ENCODE data around the gene DNAJB5.
"Not testable (repeated sequence)": the region's sequence is repeated elsewhere in the genome, so short reads cannot be mapped to it uniquely, and the experiment has no call there.

The DNAJB5 gene

GRCh38 chr9:34989003-34989945 is at the start of gene DNAJB5:
TSS of gene DNAJB5 (plus strand) at chr9:34989745. CDS start at chr9:34990631, 886 bp downstream.
- DNase-seq (ENCODE audit: low read depth) = peak; percentile 100
- no peak for TF ChIP-seq CTCF (conservative IDR thresholded peaks at IDR 0.05; ENCODE audit: control insufficient read depth, insufficient read depth, low read depth, low read length)
- peak within 1 kb of the TSS; percentile 66 for H3K4me3 ChIP-seq (ENCODE audit: control insufficient read depth, low read depth, low read length)

GRCh38 chr9:34939989-34940388 is 49.6 kb upstream of the DNAJB5 start:
- not testable (repeated sequence) for H3K4me3 ChIP-seq (ENCODE audit: control insufficient read depth, low read depth, low read length)

GRCh38 chr9:34948451-34948850 is 41.1 kb upstream of the DNAJB5 start:
- no peak for DNase-seq (ENCODE audit: low read depth)
- no peak for TF ChIP-seq CTCF (conservative IDR thresholded peaks at IDR 0.05; ENCODE audit: control insufficient read depth, insufficient read depth, low read depth, low read length)

More at GRCh38 chr9:34939989-34940388, 49.6 kb upstream of the DNAJB5 start:
- DNase-seq (ENCODE audit: low read depth) = not testable (repeated sequence)

GRCh38 chr9:34954225-34954624 is 35.3 kb upstream of the DNAJB5 start:
- H3K4me3 ChIP-seq (ENCODE audit: control insufficient read depth, low read depth, low read length) = no peak overlapping the region
- DNase-seq (ENCODE audit: low read depth) = no peak
- no peak for TF ChIP-seq CTCF (conservative IDR thresholded peaks at IDR 0.05; ENCODE audit: control insufficient read depth, insufficient read depth, low read depth, low read length)

More at GRCh38 chr9:34948451-34948850, 41.1 kb upstream of the DNAJB5 start:
- H3K4me3 ChIP-seq (ENCODE audit: control insufficient read depth, low read depth, low read length) = no peak overlapping the region

- H3K4me3 ChIP-seq (ENCODE audit: control insufficient read depth, low read depth, low read length); DNase-seq (ENCODE audit: low read depth): not testable (repeated sequence)
Observed at GRCh38 chr9:34956066-34956465, 33.5 kb upstream of the DNAJB5 start.

GRCh38 chr9:34956648-34957047 is 32.9 kb upstream of the DNAJB5 start:
- no peak overlapping the region for H3K4me3 ChIP-seq (ENCODE audit: control insufficient read depth, low read depth, low read length)
- no peak for TF ChIP-seq CTCF (conservative IDR thresholded peaks at IDR 0.05; ENCODE audit: control insufficient read depth, insufficient read depth, low read depth, low read length)
- DNase-seq (ENCODE audit: low read depth) = no peak

GRCh38 chr9:34957492-34958410 is 31.8 kb upstream of the DNAJB5 start, which contains the start of gene PHF24:
TSS of gene PHF24 (plus strand) at chr9:34958285. CDS start at chr9:34971299, 13,014 bp downstream.
- no peak within 1 kb of the TSS for H3K4me3 ChIP-seq (ENCODE audit: control insufficient read depth, low read depth, low read length)
- no peak for DNase-seq (ENCODE audit: low read depth)
- TF ChIP-seq CTCF (conservative IDR thresholded peaks at IDR 0.05; ENCODE audit: control insufficient read depth, insufficient read depth, low read depth, low read length) = no peak
